ENCODE data around the gene PNMT. TPM values are rescaled to one million over a fixed set of nuclear protein-coding genes. Genes with fewer than 3 reads are reported as not detected.

The PNMT gene
- total and polyA plus RNA-seq, 2 of the 13 experiments (the other 11 are each of a cell fraction or from before 2014, with no cell fraction given), result 0.25 TPM; not detected in 1

DNA sequence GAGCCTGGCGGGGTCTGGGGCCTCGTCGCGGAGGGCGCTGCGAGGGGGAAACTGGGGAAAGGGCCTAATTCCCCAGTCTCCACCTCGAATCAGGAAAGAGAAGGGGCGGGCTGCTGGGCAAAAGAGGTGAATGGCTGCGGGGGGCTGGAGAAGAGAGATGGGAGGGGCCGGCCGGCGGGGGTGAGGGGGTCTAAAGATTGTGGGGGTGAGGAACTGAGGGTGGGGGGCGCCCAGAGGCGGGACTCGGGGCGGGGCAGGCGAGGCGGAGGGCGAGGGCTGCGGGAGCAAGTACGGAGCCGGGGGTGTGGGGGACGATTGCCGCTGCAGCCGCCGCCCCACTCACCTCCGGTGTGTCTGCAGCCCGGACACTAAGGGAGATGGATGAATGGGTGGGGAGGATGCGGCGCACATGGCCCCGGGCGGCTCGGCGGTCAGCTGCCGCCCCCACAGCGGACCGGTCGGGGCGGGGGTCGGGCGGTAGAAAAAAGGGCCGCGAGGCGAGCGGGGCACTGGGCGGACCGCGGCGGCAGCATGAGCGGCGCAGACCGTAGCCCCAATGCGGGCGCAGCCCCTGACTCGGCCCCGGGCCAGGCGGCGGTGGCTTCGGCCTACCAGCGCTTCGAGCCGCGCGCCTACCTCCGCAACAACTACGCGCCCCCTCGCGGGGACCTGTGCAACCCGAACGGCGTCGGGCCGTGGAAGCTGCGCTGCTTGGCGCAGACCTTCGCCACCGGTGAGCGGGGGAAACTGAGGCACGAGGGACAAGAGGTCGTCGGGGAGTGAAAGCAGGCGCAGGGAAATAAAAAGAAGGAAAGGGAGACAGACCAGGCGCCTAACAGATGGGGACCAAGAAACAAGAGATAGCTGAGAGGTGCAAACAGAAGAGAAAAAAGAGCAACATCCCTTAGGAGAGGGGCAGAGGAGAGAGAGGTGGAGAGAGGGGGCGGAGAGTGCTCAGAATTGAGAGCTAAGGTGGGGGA is at the start of gene PNMT (continued):
- TF ChIP-seq NONO (IDR thresholded peaks at IDR 0.05) (no peak), NONO (CRISPR knock-in tag; conservative IDR thresholded peaks at IDR 0.05) (peak; percentile 90), MYNN (CRISPR knock-in tag; IDR thresholded peaks at IDR 0.05; ENCODE audit: low read depth) (peak; percentile 84; the same call in 1 of the 2 replicates), ZNF678 (CRISPR knock-in tag; IDR thresholded peaks at IDR 0.05) (0 out of 2 replicates have a peak, but pooled peaks have one; percentile 25), STAT5B (CRISPR knock-in tag; IDR thresholded peaks at IDR 0.05) (no peak), ZNF597 (CRISPR knock-in tag; IDR thresholded peaks at IDR 0.05) (no peak), CCDC6 (CRISPR knock-in tag; IDR thresholded peaks at IDR 0.05) (peak; percentile 82; the same call in 1 of the 2 replicates), KLF16 (CRISPR knock-in tag; IDR thresholded peaks at IDR 0.05) (peak in 1 of 2 experiments; percentile 80; a peak in 1 of 4 replicates), ZNF253 (CRISPR knock-in tag; IDR thresholded peaks at IDR 0.05; ENCODE audit: borderline replicate concordance) (no peak), ZNF598 (CRISPR knock-in tag; IDR thresholded peaks at IDR 0.05; ENCODE audit: borderline replicate concordance) (0 out of 2 replicates have a peak, but pooled peaks have one; percentile 76), ZNF503 (CRISPR knock-in tag; IDR thresholded peaks at IDR 0.05) (no peak), NFE2 (CRISPR knock-in tag; IDR thresholded peaks at IDR 0.05) (no peak), ZNF326 (CRISPR knock-in tag; IDR thresholded peaks at IDR 0.05; ENCODE audit: borderline replicate concordance) (no peak), CREBL2 (CRISPR knock-in tag; IDR thresholded peaks at IDR 0.05; ENCODE audit: borderline replicate concordance) (peak; percentile 85; the same call in 1 of the 2 replicates), GFI1 (CRISPR knock-in tag; IDR thresholded peaks at IDR 0.05; ENCODE audit: borderline replicate concordance) (no peak), ZBTB20 (CRISPR knock-in tag; IDR thresholded peaks at IDR 0.05; ENCODE audit: borderline replicate concordance, low read depth) (no peak), TAF15 (IDR thresholded peaks at IDR 0.05; ENCODE audit: low read depth, low read length, poor library complexity, severe bottlenecking) (peak; percentile 29), ZFP37 (CRISPR knock-in tag; IDR thresholded peaks at IDR 0.05; ENCODE audit: borderline replicate concordance) (no peak), CBX5 (CRISPR knock-in tag; IDR thresholded peaks at IDR 0.05; ENCODE audit: borderline replicate concordance) (peak; percentile 82; the same call in 1 of the 2 replicates), NCOR1 (IDR thresholded peaks at IDR 0.05; ENCODE audit: borderline replicate concordance, low read length) (no peak), MXD3 (CRISPR knock-in tag; IDR thresholded peaks at IDR 0.05) (peak; percentile 94), NFKB2 (CRISPR knock-in tag; IDR thresholded peaks at IDR 0.05; ENCODE audit: borderline replicate concordance) (peak; percentile 67; the same call in 1 of the 2 replicates)
- TF ChIP-seq, protein P1, sequence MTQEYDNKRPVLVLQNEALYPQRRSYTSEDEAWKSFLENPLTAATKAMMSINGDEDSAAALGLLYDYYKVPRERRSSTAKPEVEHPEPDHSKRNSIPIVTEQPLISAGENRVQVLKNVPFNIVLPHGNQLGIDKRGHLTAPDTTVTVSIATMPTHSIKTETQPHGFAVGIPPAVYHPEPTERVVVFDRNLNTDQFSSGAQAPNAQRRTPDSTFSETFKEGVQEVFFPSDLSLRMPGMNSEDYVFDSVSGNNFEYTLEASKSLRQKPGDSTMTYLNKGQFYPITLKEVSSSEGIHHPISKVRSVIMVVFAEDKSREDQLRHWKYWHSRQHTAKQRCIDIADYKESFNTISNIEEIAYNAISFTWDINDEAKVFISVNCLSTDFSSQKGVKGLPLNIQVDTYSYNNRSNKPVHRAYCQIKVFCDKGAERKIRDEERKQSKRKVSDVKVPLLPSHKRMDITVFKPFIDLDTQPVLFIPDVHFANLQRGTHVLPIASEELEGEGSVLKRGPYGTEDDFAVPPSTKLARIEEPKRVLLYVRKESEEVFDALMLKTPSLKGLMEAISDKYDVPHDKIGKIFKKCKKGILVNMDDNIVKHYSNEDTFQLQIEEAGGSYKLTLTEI (CRISPR knock-in tag; conservative IDR thresholded peaks at IDR 0.05), result no peak
